ENCODE measurements around the gene WDR90. TPM values are rescaled to one million over a fixed set of nuclear protein-coding genes. Genes with fewer than 3 reads are reported as not detected.

The WDR90 gene
- total RNA-seq, 2 donors from 2014 or later = 40.3 to 47.7 TPM

DNA sequence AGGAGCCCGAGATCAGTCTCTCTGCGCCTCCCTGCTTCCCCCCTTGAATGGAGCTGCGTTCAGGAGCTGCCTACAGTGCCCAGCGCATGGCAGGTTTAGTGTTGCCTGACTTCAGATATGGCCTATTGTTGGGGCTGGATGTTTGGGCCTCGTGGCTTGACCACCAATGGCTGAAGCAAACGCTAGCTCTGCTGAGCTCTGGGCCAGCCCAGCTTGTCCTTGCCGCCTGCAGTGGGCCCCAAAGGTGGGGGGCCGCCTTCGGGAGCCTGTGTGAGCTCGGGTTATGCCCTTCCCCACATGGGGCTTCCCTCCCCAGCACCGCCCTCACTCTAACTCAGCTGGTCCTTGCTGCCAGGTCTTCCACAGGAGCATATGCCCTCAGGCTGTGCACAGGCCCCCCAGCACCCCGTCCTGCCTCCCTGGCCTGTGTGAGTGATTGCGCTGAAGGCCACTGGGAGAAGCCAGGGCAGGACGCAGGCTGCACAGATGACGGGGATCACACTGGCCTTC, 11.1 kb upstream of the WDR90 start:
- Mint-ChIP-seq H3K36me3 (ENCODE audit: insufficient read depth in 2 of 2) (no peaks in the 10 kb centered on the region), H3K9me3 (no peaks in the 10 kb centered on the region), H3K4me3 (peak overlapping the region in 1 of 2 donors; percentile 68), H3K4me1 (ENCODE audit: low read depth) (peaks cover 22% of the 10 kb centered on the region), H3K27ac (no peak overlapping the region), H3K27me3 (ENCODE audit: low read depth) (no peaks in the 10 kb centered on the region)
- ATAC-seq (replicated peaks in 1 of 2) = no peak
- no peak for DNase-seq

- DNase-seq (no peak), ATAC-seq (replicated peaks in 1 of 2) (no peak)
- H3K4me1 Mint-ChIP-seq (ENCODE audit: low read depth) = peaks cover 29% of the 10 kb centered on the region
- no peaks in the 10 kb centered on the region for H3K36me3 Mint-ChIP-seq (ENCODE audit: insufficient read depth in 2 of 2)
- no peak overlapping the region for H3K4me3 Mint-ChIP-seq
- H3K27me3 Mint-ChIP-seq (ENCODE audit: low read depth) = no peaks in the 10 kb centered on the region
- no peaks in the 10 kb centered on the region for H3K9me3 Mint-ChIP-seq
- no peak overlapping the region for H3K27ac Mint-ChIP-seq
These were observed 10.3 kb upstream of the WDR90 start for GRCh38 chr16:638836-639235.

- no peaks in the 10 kb centered on the region for H3K9me3 Mint-ChIP-seq
- peak overlapping the region; percentile 65 to 70 for H3K4me3 Mint-ChIP-seq
- peaks cover 29% of the 10 kb centered on the region for H3K4me1 Mint-ChIP-seq (ENCODE audit: low read depth)
- no peak for ATAC-seq (replicated peaks in 1 of 2)
- DNase-seq = no peak
- no peaks in the 10 kb centered on the region for H3K36me3 Mint-ChIP-seq (ENCODE audit: insufficient read depth in 2 of 2)
- H3K27ac Mint-ChIP-seq = no peak overlapping the region
- no peaks in the 10 kb centered on the region for H3K27me3 Mint-ChIP-seq (ENCODE audit: low read depth)
These were observed 8.6 kb upstream of the WDR90 start for GRCh38 chr16:640614-641013.

- ATAC-seq (replicated peaks in 1 of 2) (peak; percentile 69 to 73), DNase-seq (peak; percentile 87)
- Mint-ChIP-seq H3K27ac (no peak within 1 kb of the TSS), H3K9me3 (no peaks in the 10 kb centered on the region), H3K36me3 (ENCODE audit: insufficient read depth in 2 of 2) (no peaks in the 10 kb centered on the region), H3K27me3 (ENCODE audit: low read depth) (no peaks in the 10 kb centered on the region), H3K4me3 (peak within 1 kb of the TSS; percentile 79 to 80), H3K4me1 (ENCODE audit: low read depth) (peaks cover 26% of the 10 kb centered on the region)
These were observed 7.6 kb upstream of the WDR90 start, which contains the start of gene MCRIP2 for GRCh38 chr16:641326-642188. Gene MCRIP2 (plus strand): TSS chr16:641828. CDS start chr16:641992, 164 bp downstream.

- Mint-ChIP-seq H3K27ac (no peak overlapping the region), H3K9me3 (no peaks in the 10 kb centered on the region)
- peak; percentile 43 to 56 for ATAC-seq (replicated peaks in 1 of 2)
These were observed 6.7 kb upstream of the WDR90 start for GRCh38 chr16:642189-643049.

DNA sequence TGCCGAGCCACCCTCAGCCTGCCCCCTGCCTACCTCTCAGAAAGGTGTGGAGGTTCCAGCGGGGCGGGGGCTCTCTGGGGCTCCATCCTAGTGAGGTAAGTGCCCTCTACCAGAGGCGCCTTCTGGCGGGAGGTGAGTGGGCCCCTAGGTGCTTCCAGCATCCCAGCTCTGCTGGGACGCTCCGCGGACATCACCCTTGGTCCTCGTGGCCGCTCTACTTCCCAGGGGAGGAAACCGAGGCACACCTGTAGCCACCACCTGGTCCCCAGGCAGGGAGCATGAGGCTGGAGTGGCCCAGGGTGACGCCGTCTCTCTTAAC, 6.2 kb upstream of the WDR90 start:
- no peaks in the 10 kb centered on the region for H3K27me3 Mint-ChIP-seq (ENCODE audit: low read depth)
- DNase-seq (no peak), ATAC-seq (replicated peaks in 1 of 2) (no peak)
- H3K4me1 Mint-ChIP-seq (ENCODE audit: low read depth) = peaks cover 26% of the 10 kb centered on the region
- peak overlapping the region; percentile 79 to 80 for H3K4me3 Mint-ChIP-seq
- no peaks in the 10 kb centered on the region for H3K36me3 Mint-ChIP-seq (ENCODE audit: insufficient read depth in 2 of 2)
- H3K9me3 Mint-ChIP-seq = no peaks in the 10 kb centered on the region
- H3K27ac Mint-ChIP-seq = no peak overlapping the region

More at GRCh38 chr16:642189-643049, 6.7 kb upstream of the WDR90 start:
- H3K27me3 Mint-ChIP-seq (ENCODE audit: low read depth) = no peaks in the 10 kb centered on the region
- H3K4me3 Mint-ChIP-seq = peak overlapping the region; percentile 79 to 80
- H3K36me3 Mint-ChIP-seq (ENCODE audit: insufficient read depth in 2 of 2) = no peaks in the 10 kb centered on the region
- DNase-seq = peak; percentile 47 to 56
- peaks cover 23% of the 10 kb centered on the region for H3K4me1 Mint-ChIP-seq (ENCODE audit: low read depth)

DNA sequence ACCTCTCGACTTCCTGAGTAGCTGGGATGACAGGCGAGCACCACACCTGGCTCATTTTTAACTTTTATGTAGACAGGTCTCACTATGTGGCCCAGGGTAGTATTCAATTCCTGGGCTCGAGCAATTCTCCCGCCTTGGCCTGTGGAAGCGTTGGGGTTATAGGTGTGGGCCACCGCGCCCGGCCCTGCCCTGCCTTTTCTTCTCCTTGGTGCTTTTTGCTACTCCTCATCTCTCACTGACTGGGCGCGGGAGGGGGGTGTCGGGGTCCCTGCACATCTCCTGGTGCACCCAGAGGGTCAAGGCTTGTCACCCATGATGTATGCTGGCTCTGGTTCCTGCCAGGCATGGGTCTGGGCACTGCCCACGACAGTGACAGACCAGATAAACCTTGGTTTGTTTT, 4.6 kb upstream of the WDR90 start:
- Mint-ChIP-seq H3K9me3 (no peaks in the 10 kb centered on the region), H3K27me3 (ENCODE audit: low read depth) (no peaks in the 10 kb centered on the region), H3K27ac (no peak overlapping the region), H3K36me3 (ENCODE audit: insufficient read depth in 2 of 2) (no peaks in the 10 kb centered on the region), H3K4me1 (ENCODE audit: low read depth) (peaks cover 22% of the 10 kb centered on the region), H3K4me3 (peak overlapping the region; percentile 58 to 79)
- ATAC-seq (replicated peaks in 1 of 2) (no peak), DNase-seq (no peak)

- H3K4me1 Mint-ChIP-seq (ENCODE audit: low read depth) = peaks cover 22% of the 10 kb centered on the region
- no peak overlapping the region for H3K4me3 Mint-ChIP-seq
- no peak overlapping the region for H3K27ac Mint-ChIP-seq
- no peaks in the 10 kb centered on the region for H3K27me3 Mint-ChIP-seq (ENCODE audit: low read depth)
- no peak for ATAC-seq (replicated peaks in 1 of 2)
- no peak for DNase-seq
- H3K9me3 Mint-ChIP-seq = no peaks in the 10 kb centered on the region
- no peaks in the 10 kb centered on the region for H3K36me3 Mint-ChIP-seq (ENCODE audit: insufficient read depth in 2 of 2)
These were observed 3.1 kb upstream of the WDR90 start for GRCh38 chr16:645852-646678.

- Mint-ChIP-seq H3K9me3 (no peaks in the 10 kb centered on the region), H3K4me1 (ENCODE audit: low read depth) (peaks cover 22% of the 10 kb centered on the region), H3K27ac (no peak overlapping the region), H3K27me3 (ENCODE audit: low read depth) (no peaks in the 10 kb centered on the region), H3K36me3 (ENCODE audit: insufficient read depth in 2 of 2) (no peaks in the 10 kb centered on the region), H3K4me3 (no peak overlapping the region)
- ATAC-seq (replicated peaks in 1 of 2) (no peak), DNase-seq (no peak)
These were observed 2.4 kb upstream of the WDR90 start for GRCh38 chr16:646679-647172.

DNA sequence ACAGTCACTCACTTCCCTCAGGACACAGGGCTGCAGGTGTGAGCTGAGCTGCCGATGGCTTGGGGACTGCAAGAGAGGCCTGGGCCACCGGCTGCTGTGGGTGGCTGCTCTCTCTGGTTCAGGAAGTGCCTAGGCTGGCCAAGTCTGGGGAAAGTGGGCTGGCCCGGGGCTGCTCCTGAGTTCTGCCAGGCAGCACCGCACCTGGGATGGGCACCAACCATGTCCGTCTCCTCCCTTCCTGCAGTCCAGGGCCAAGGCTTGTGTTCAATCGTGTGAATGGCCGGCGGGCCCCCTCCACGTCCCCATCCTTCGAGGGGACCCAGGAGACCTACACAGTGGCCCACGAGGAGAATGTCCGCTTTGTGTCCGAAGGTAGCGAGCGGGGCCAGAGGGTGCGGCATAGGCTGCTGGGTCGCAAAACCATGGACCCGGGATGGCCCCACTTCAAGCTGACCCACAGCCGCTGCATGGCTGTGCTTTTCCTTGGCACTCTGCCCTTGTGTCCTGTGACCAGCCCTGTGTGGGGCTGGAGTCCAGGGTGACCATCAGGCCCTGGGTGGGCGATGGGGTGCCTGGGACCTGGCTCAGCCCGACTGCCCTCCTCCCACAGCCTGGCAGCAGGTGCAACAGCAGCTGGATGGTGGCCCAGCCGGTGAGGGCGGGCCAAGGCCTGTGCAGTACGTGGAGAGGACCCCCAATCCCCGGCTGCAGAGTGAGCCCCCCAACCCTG, 1.8 kb upstream of the WDR90 start:
- no peaks in the 10 kb centered on the region for H3K36me3 Mint-ChIP-seq (ENCODE audit: insufficient read depth in 2 of 2)
- H3K9me3 Mint-ChIP-seq = no peaks in the 10 kb centered on the region
- ATAC-seq (replicated peaks in 1 of 2) (no peak), DNase-seq (no peak)
- no peaks in the 10 kb centered on the region for H3K27me3 Mint-ChIP-seq (ENCODE audit: low read depth)
- no peak overlapping the region for H3K4me3 Mint-ChIP-seq
- H3K4me1 Mint-ChIP-seq (ENCODE audit: low read depth) = peaks cover 22% of the 10 kb centered on the region
- H3K27ac Mint-ChIP-seq = no peak overlapping the region

GRCh38 chr16:648071-648780, 939 bp upstream of the WDR90 start:
- ATAC-seq (replicated peaks in 1 of 2) (peak in 1 of 2 donors; percentile 24), DNase-seq (peak; percentile 55 to 61)
- H3K4me1 Mint-ChIP-seq (ENCODE audit: low read depth) = peaks cover 17% of the 10 kb centered on the region
- no peaks in the 10 kb centered on the region for H3K27me3 Mint-ChIP-seq (ENCODE audit: low read depth)
- H3K4me3 Mint-ChIP-seq = peak overlapping the region; percentile 82 to 88
- H3K27ac Mint-ChIP-seq = no peak overlapping the region
- no peaks in the 10 kb centered on the region for H3K36me3 Mint-ChIP-seq (ENCODE audit: insufficient read depth in 2 of 2)
- H3K9me3 Mint-ChIP-seq = no peaks in the 10 kb centered on the region
